ENCODE data around the gene FBXO7.

- TF ChIP-seq, protein P1, sequence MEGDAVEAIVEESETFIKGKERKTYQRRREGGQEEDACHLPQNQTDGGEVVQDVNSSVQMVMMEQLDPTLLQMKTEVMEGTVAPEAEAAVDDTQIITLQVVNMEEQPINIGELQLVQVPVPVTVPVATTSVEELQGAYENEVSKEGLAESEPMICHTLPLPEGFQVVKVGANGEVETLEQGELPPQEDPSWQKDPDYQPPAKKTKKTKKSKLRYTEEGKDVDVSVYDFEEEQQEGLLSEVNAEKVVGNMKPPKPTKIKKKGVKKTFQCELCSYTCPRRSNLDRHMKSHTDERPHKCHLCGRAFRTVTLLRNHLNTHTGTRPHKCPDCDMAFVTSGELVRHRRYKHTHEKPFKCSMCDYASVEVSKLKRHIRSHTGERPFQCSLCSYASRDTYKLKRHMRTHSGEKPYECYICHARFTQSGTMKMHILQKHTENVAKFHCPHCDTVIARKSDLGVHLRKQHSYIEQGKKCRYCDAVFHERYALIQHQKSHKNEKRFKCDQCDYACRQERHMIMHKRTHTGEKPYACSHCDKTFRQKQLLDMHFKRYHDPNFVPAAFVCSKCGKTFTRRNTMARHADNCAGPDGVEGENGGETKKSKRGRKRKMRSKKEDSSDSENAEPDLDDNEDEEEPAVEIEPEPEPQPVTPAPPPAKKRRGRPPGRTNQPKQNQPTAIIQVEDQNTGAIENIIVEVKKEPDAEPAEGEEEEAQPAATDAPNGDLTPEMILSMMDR (IDR thresholded peaks at IDR 0.05; ENCODE audit: borderline replicate concordance, extremely low read depth, low read length, poor library complexity, severe bottlenecking): no peak
- no peak for TF ChIP-seq EZH2 (IDR thresholded peaks at IDR 0.05; ENCODE audit: borderline replicate concordance, low read depth, low read length, severe bottlenecking)
Measured at GRCh38 chr22:32462452-32462851, 12.2 kb upstream of the FBXO7 start.
